ENCODE results near the gene PPIL3.

- peak in 1 of 4 donors; percentile 24 for TF ChIP-seq POLR2A (IDR thresholded peaks at IDR 0.05)
- TF ChIP-seq, protein P1, sequence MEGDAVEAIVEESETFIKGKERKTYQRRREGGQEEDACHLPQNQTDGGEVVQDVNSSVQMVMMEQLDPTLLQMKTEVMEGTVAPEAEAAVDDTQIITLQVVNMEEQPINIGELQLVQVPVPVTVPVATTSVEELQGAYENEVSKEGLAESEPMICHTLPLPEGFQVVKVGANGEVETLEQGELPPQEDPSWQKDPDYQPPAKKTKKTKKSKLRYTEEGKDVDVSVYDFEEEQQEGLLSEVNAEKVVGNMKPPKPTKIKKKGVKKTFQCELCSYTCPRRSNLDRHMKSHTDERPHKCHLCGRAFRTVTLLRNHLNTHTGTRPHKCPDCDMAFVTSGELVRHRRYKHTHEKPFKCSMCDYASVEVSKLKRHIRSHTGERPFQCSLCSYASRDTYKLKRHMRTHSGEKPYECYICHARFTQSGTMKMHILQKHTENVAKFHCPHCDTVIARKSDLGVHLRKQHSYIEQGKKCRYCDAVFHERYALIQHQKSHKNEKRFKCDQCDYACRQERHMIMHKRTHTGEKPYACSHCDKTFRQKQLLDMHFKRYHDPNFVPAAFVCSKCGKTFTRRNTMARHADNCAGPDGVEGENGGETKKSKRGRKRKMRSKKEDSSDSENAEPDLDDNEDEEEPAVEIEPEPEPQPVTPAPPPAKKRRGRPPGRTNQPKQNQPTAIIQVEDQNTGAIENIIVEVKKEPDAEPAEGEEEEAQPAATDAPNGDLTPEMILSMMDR (IDR thresholded peaks at IDR 0.05), result no peak
These were observed 28.6 kb downstream of the PPIL3 start for GRCh38 chr2:200860092-200860795.

Data from upper lobe of left lung (tissue), 4 donors.